Activated T-helper 1 cell treated with anti-CD3 and anti-CD28 coated beads, Interleukin-12 subunit alpha, Interleukin-12 subunit beta, Interleukin-2, Interleukin-4 antibody, amounts not matched to agents 30 ng/mL and 10 ng/mL and 1 ng/mL, durations not matched to agents 14 hours and 24 hours and 36 hours (primary cell): ENCODE measurements around the gene FCSK. TPM values are rescaled to one million over a fixed set of nuclear protein-coding genes. Genes with fewer than 3 reads are reported as not detected.

Source experiments
- DNase-seq: peaks from one replicate; pipeline ENCODE4 v3.0.0; 2021; ENCODE audit warnings: low spot score
- H3K27ac Mint-ChIP-seq: one replicate; pipeline ENCODE4 v1.8.0; 2021; ENCODE audit warnings: mild to moderate bottlenecking, mixed read lengths
- H3K27me3 Mint-ChIP-seq: one replicate; pipeline ENCODE4 v1.8.0; 2022; ENCODE audit warnings: mild to moderate bottlenecking, moderate library complexity, mixed read lengths; ENCODE audit not compliant: insufficient read depth
- H3K36me3 Mint-ChIP-seq: one replicate; pipeline ENCODE4 v1.8.0; 2021; ENCODE audit warnings: low read depth, mixed read lengths
- H3K4me1 Mint-ChIP-seq: one replicate; pipeline ENCODE4 v1.8.0; 2021; ENCODE audit warnings: low read depth, mixed read lengths
- H3K4me3 Mint-ChIP-seq: one replicate; pipeline ENCODE4 v1.8.0; 2021; ENCODE audit warnings: mild to moderate bottlenecking, moderate library complexity, mixed read lengths
- H3K9me3 Mint-ChIP-seq: one replicate; pipeline ENCODE4 v1.8.0; 2021; ENCODE audit warnings: mixed read lengths
- intact Hi-C: fragments of 100-400 bp; cut with micrococcal nuclease; formaldehyde crosslinking; loops from one replicate; pipeline ENCODE4 v1.15.1; 2024
- total RNA-seq: library from RNA; stranded (reverse); gene quantifications from 2 replicates; pipeline ENCODE4 v1.2.3, GENCODE V29; 2022

The FCSK gene
- total RNA-seq, 1 donor from 2014 or later, result 21.0 TPM

DNA sequence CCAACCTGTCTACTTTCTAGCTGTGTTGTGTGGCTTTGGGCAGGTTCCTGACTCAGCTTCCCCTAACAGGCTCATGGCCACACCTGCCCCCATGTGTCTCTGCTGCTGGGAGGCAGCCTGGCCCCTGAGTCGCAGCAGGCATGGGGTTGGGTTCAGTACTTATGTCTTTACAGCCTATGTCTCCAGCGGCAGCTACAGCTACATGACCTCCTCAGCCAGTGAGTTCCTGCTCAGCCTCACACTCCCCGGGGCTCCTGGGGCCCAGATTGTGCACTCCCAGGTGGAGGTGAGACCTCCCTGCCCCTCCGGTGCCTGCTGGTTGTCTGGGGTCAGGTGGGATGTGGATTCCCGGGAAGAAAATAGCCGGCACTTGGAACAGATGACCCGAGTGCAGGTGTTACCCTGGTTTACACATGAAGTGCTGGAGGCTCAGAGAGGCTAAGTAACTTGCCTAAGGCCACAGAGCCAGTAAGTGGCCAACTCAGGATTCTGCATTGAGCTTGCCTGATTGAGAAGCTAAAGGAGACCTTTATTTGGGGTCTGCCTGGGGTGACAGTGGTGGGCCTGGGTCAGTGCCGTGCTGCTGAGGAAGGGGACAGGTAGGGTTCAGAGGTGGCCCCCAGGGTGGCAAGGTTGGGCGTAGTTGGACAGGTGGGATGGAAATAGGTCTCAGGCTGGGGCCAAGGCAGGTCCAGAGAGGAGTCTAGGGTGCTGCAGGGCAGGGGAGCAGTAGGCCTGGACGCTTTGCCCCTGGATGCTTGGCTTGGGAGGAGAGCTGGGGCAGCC is 15.9 kb downstream of the FCSK start:
- Mint-ChIP-seq H3K27me3 (no peaks in the 10 kb centered on the region), H3K9me3 (no peaks in the 10 kb centered on the region), H3K4me1 (no peaks in the 10 kb centered on the region), H3K4me3 (no peak overlapping the region), H3K27ac (no peak overlapping the region), H3K36me3 (peaks cover 1% of the 10 kb centered on the region)
- no peak for DNase-seq
- intact Hi-C loops, result no loop called here

DNA sequence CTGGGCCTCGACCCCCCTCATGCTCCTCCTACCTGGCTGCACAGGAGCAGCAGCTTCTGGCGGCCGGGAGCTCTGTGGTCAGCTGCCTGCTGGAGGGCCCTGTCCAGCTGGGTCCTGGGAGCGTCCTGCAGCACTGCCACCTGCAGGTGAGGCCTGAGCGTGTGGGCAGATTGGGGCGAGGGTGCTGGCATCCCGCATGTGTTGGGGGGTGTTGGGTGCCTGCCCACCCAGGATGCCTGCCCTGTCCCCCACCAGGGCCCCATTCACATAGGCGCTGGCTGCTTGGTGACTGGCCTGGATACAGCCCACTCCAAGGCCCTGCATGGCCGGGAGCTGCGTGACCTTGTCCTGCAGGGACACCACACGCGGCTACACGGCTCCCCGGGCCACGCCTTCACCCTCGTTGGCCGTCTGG is 16.5 kb downstream of the FCSK start:
- H3K4me1 Mint-ChIP-seq, result no peaks in the 10 kb centered on the region
- H3K27me3 Mint-ChIP-seq, result no peaks in the 10 kb centered on the region
- intact Hi-C loops, result no loop called here
- H3K4me3 Mint-ChIP-seq, result no peak overlapping the region
- H3K27ac Mint-ChIP-seq, result no peak overlapping the region
- no peak for DNase-seq
- peaks cover 1% of the 10 kb centered on the region for H3K36me3 Mint-ChIP-seq
- no peaks in the 10 kb centered on the region for H3K9me3 Mint-ChIP-seq

DNA sequence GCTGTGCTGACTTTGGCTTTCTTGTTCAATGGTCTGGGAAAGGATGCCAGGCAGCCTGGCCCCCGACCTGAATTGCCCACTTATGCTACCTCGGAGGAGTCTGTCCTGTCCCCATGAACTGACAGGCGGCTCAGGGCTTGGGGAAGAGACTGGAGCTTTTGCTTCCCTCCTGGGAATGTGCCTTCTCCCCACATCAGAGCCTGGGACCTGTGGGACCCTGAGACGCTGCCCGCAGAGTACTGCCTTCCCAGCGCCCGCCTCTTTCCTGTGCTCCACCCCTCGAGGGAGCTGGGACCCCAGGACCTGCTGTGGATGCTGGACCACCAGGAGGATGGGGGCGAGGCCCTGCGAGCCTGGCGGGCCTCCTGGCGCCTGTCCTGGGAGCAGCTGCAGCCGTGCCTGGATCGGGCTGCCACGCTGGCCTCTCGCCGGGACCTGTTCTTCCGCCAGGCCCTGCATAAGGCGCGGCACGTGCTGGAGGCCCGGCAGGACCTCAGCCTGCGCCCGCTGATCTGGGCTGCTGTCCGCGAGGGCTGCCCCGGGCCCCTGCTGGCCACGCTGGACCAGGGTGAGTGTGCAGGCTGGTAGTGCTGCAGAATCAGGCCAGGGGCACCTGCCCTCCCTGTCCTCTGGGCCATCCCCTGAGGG is 18.5 kb downstream of the FCSK start:
- intact Hi-C loops, result no loop called here
- no peak overlapping the region for H3K27ac Mint-ChIP-seq
- no peak for DNase-seq

DNA sequence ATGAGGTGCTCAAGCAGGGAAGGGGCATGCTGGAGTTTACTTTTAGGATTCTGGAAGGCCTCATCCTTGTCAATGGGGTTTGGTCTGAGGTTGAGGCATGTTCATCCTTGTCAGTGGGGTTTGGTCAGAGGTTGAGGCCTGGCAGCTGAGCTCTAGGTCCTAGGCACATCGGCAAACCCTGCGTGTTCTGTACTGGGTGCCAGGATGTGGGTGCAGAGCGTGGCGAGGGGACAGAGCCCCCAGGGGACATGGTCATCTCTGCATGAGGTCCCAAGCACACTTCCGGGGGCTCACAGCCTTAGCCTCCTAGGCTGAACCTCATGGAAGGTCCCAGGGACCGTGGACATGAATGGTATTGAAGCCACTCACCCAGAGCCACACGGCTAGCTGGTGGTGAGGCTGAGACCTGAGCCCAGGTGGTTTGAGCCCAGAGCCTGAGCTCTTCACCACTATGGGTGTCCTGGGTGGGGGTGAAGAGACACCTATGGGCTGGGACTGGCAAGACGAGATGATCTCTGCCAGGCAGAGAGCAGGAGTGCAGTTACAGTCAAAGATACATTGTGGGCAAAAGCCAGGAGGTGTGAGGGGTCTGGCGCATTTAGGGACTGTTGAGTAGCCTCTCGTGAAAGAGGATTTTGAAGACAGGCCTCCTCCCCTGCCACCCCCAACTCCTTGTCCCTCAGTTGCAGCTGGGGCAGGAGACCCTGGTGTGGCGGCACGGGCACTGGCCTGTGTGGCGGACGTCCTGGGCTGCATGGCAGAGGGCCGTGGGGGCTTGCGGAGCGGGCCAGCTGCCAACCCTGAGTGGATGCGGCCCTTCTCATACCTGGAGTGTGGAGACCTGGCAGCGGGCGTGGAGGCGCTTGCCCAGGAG is 19.3 kb downstream of the FCSK start:
- Mint-ChIP-seq H3K27me3 (no peaks in the 10 kb centered on the region), H3K4me3 (no peak overlapping the region), H3K36me3 (peaks cover 14% of the 10 kb centered on the region), H3K27ac (peak overlapping the region; percentile 50), H3K9me3 (no peaks in the 10 kb centered on the region), H3K4me1 (peaks cover 22% of the 10 kb centered on the region)
- intact Hi-C loops, result no loop called here
- DNase-seq, result no peak

More for the DNA sequence above, 18.5 kb downstream of the FCSK start:
- peaks cover 10% of the 10 kb centered on the region for H3K36me3 Mint-ChIP-seq
- H3K4me3 Mint-ChIP-seq, result no peak overlapping the region
- H3K9me3 Mint-ChIP-seq, result no peaks in the 10 kb centered on the region
- peaks cover 17% of the 10 kb centered on the region for H3K4me1 Mint-ChIP-seq
- no peaks in the 10 kb centered on the region for H3K27me3 Mint-ChIP-seq

DNA sequence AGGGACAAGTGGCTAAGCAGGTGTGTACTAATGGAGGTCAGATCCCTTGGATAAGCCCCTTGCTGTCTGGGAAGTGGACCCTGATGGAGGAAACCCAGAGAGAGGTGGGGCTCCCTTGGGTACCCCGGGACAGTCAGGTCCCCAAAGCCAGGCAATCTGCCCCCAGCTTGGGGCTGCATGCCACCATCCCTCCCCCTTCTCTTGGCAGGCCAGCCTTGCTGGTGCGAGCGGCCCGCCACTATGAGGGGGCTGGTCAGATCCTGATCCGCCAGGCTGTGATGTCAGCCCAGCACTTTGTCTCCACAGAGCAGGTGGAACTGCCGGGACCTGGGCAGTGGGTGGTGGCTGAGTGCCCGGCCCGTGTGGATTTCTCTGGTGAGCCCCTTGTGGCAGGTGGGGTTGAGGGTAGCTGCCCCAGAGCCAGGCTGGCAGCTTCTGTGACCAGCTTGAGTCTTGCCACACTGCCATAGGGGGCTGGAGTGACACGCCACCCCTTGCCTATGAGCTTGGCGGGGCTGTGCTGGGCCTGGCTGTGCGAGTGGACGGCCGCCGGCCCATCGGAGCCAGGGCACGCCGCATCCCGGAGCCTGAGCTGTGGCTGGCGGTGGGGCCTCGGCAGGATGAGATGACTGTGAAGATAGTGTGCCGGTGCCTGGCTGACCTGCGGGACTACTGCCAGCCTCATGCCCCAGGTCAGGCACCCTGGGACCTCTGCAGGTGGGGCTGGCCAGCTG is 20.1 kb downstream of the FCSK start:
- H3K4me1 Mint-ChIP-seq, result peaks cover 26% of the 10 kb centered on the region
- H3K27me3 Mint-ChIP-seq, result no peaks in the 10 kb centered on the region
- intact Hi-C loops, result no loop called here
- no peak overlapping the region for H3K27ac Mint-ChIP-seq
- DNase-seq, result no peak
- H3K9me3 Mint-ChIP-seq, result no peaks in the 10 kb centered on the region
- H3K4me3 Mint-ChIP-seq, result no peak overlapping the region
- H3K36me3 Mint-ChIP-seq, result peaks cover 18% of the 10 kb centered on the region

DNA sequence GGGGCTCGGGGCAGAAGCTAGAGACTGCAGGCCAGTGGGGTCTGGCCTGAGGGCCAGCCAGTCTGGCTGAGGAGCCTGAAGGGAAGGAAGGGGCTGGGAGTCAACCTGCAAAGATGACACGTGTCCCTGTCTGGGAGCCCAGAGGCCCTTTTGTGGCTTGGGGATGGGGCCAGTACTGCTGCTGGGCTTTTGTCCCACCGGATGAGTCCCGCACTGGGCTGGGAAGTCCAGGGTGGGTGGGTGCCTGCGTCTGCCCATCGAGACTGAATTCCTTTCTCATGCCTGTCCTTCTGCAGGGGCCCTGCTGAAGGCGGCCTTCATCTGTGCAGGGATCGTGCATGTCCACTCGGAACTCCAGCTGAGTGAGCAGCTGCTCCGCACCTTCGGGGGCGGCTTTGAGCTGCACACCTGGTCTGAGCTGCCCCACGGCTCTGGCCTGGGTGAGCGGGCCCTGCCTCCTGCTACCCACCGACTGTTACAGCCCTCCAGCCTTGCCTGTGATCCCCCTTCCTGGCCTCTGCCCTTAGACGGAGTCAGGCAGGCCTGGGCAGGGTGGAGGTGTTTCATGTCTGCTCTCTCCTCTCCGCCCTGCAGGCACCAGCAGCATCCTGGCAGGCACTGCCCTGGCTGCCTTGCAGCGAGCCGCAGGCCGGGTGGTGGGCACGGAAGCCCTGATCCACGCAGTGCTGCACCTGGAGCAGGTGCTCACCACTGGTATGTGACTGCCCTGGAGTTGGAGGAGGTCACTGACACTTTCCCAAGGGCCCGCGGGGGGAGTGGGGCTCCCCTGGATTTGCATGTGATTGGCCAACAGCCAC is 20.9 kb downstream of the FCSK start:
- Mint-ChIP-seq H3K27ac (peak overlapping the region; percentile 52), H3K4me3 (no peak overlapping the region), H3K4me1 (peaks cover 26% of the 10 kb centered on the region), H3K36me3 (peaks cover 18% of the 10 kb centered on the region), H3K9me3 (no peaks in the 10 kb centered on the region), H3K27me3 (no peaks in the 10 kb centered on the region)
- intact Hi-C loops, result no loop called here
- DNase-seq, result no peak

DNA sequence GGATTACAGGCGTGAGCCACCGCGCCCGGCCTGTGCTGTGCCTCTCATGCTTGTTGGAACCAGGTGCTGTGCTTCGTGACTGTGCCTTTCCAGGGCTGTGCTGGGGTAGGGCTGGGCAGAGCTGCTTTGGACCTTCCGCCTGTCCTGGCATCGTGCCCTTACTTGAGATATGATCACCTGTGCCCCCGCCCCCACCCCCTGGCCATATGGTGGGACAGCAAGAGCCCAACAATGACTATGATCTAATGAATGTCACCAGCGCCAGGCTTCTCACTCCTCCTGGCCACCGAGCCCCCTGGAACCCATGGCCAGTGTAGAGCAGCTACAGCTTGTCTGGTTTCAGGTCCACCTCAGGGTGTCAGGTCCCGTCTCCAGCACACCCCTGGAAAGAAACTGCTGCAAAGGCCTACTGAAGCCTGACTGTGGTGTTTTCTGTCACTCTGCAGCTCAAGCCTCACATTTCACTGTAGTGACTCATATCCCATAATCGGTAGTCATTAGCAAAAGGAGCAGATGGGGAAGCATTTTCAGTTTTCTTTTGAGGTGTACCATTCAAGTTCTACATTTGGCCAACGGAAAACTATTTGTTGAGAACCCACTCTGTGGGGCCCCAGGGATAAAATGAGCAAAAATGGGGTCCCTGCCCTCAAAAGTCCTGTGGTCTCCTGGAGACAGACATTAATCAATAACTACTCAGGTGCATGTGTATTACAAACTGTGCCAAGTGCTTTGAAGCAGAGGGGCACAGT is 22.1 kb downstream of the FCSK start:
- DNase-seq, result peak; percentile 18
- intact Hi-C loops, result loop anchor here (1.0 to 2.0 kb wide), 8 partner anchors 20 to 95 kb away; partner anchors contain the start of genes FCSK and ST3GAL2
- no peak overlapping the region for H3K4me3 Mint-ChIP-seq
- peaks cover 26% of the 10 kb centered on the region for H3K4me1 Mint-ChIP-seq
- no peaks in the 10 kb centered on the region for H3K9me3 Mint-ChIP-seq
- peak overlapping the region; percentile 90 for H3K27ac Mint-ChIP-seq
- peaks cover 18% of the 10 kb centered on the region for H3K36me3 Mint-ChIP-seq
- no peaks in the 10 kb centered on the region for H3K27me3 Mint-ChIP-seq

DNA sequence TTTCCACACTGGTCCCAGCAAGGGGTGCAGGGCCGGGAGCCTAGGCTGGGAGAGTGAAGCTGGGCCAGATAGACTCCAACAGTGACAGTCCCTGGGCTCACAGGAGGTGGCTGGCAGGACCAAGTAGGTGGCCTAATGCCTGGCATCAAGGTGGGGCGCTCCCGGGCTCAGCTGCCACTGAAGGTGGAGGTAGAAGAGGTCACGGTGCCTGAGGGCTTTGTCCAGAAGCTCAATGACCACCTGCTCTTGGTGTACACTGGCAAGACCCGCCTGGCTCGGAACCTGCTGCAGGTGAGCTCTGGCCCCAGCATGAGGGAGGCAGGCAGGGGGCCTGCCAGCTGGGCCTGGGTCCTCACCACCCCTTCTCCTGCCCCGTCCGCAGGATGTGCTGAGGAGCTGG is 23.8 kb downstream of the FCSK start:
- Mint-ChIP-seq H3K9me3 (no peaks in the 10 kb centered on the region), H3K36me3 (peaks cover 23% of the 10 kb centered on the region), H3K4me1 (peaks cover 26% of the 10 kb centered on the region), H3K27ac (peak overlapping the region; percentile 83), H3K4me3 (no peak overlapping the region), H3K27me3 (no peaks in the 10 kb centered on the region)
- intact Hi-C loops, result no loop called here
- no peak for DNase-seq

DNA sequence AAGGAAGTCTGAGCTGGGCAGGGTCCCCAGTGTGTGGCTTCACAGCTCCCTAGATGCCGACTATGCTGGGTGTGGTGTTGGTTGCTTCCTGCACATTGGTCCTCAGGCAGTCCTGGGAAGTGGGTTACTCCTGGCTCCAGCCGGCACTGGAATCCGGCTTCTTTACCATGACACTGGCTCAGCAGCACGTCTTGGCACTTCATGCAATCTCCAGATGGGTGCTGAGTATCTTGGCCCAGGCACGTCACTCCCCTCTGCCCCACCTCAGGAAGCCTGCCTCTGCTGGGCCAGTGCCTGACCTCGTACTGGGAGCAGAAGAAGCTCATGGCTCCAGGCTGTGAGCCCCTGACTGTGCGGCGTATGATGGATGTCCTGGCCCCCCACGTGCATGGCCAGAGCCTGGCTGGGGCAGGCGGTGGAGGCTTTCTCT is 24.5 kb downstream of the FCSK start:
- no peaks in the 10 kb centered on the region for H3K9me3 Mint-ChIP-seq
- peak overlapping the region; percentile 12 for H3K27ac Mint-ChIP-seq
- intact Hi-C loops, result no loop called here
- H3K4me1 Mint-ChIP-seq, result peaks cover 26% of the 10 kb centered on the region
- DNase-seq, result no peak
- peaks cover 23% of the 10 kb centered on the region for H3K36me3 Mint-ChIP-seq
- H3K4me3 Mint-ChIP-seq, result no peak overlapping the region
- no peaks in the 10 kb centered on the region for H3K27me3 Mint-ChIP-seq

DNA sequence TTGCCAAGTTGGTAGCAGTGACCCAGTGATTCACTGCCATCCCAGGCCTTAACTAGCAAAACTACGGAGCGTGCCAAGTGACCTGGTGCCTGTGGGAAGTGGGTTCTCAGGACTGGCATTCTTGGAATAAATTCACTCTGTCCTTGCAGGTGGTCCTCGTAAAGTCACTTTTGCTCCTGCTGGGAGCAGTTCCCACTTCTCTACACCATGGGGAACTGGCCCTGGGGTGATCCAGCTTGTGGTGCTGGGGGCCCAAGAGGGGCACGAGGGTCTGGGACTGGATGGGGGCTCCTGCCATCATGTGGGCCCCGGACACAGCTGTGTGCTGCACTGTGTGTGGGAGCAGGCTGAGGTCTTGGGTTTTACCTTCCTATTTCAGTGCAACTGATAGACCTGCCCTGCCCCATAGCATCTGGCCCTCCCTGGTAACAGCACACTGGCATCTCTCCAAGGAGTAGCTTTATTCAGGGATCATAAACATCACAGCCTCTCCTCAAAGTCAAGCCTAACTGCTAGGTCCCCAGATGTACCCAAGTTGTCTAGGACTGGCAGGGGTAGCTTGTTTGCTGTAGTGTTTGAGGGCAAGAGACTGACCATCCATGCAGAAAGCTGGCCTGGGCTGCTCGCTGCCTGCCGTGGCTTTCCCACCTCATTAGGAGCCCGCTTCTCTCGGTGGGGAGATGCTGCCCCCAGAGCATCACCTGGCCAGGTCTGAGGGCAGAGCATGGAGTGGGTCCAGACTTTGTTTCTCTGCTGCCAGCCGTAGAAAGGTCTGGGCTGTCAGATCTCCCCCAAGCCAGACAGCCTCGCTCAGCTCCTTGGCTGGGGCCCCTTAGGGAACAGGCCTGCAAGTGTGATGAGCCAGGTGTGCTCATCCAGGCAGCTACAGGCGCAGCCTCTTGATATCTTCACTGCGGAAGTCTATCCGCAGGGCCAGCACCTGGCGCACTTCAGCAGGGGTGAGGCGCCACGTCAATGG is 26.0 kb downstream of the FCSK start:
- Mint-ChIP-seq H3K27ac (no peak overlapping the region), H3K27me3 (no peaks in the 10 kb centered on the region), H3K36me3 (peaks cover 23% of the 10 kb centered on the region), H3K4me3 (no peak overlapping the region), H3K4me1 (peaks cover 26% of the 10 kb centered on the region), H3K9me3 (no peaks in the 10 kb centered on the region)
- DNase-seq, result no peak
- intact Hi-C loops, result no loop called here
